ENCODE measurements around the gene SAP25. TPM values are rescaled to one million over a fixed set of nuclear protein-coding genes. Genes with fewer than 3 reads are reported as not detected.

SAP25 gene
- polyA plus RNA-seq, 1 of the 3 experiments (the other 2 are of a cell fraction), result 1.2 TPM

GRCh38 chr7:100582041-100582579, 8.4 kb upstream of the SAP25 start:
- no peak overlapping the region for H3K4me2 ChIP-seq
- POLR2A ChIA-PET, result no interaction called here
- H3K9me2 ChIP-seq, result no peaks in the 10 kb centered on the region
- no peaks in the 10 kb centered on the region for H3K9me3 ChIP-seq
- WGBS (ENCODE audit: low lambda C conversion rate), result 92% methylated on average over 18 of the region's 20 CpGs
- H3K9ac ChIP-seq, result no peak overlapping the region
- no peak overlapping the region for H3K4me3 ChIP-seq (ENCODE audit: low read depth in 2 of 2, low read length in 1 of 2)
- H3K4me1 ChIP-seq (ENCODE audit: control insufficient read depth in 1 of 2, insufficient read depth in 2 of 2, low read depth in 1 of 2, low read length in 1 of 2), result peaks cover 6 to 15% of the 10 kb centered on the region in 2 experiments; a peak in 2 of 4 replicates
- H3F3A ChIP-seq (replicated peaks; ENCODE audit: insufficient read depth), result no peaks in the 10 kb centered on the region
- peaks cover 32% of the 10 kb centered on the region for H4K20me1 ChIP-seq (ENCODE audit: insufficient read depth)
- no peak for DNase-seq
- TF ChIP-seq NFIC (IDR thresholded peaks at IDR 0.05; ENCODE audit: borderline replicate concordance), result no peak
- TF ChIP-seq EZH2phosphoT487 (IDR thresholded peaks at IDR 0.05; ENCODE audit: borderline replicate concordance, low read depth), result no peak
- no peak for TF ChIP-seq RXRA (IDR thresholded peaks at IDR 0.05; ENCODE audit: borderline replicate concordance, low read depth)
- H3K27ac ChIP-seq (ENCODE audit: low read depth in 2 of 2, low read length in 1 of 2), result no peak overlapping the region
- H3K79me2 ChIP-seq (ENCODE audit: insufficient read depth), result peaks cover 33% of the 10 kb centered on the region
- no peaks in the 10 kb centered on the region for H3K27me3 ChIP-seq (ENCODE audit: insufficient read depth)
- CTCF ChIA-PET, result interaction anchor here (1.1 to 11.9 kb wide), 4 partner anchors 11 to 114 kb away, joined by 4 to 149 read pairs (median 6); no protein-coding TSS in a partner anchor
- H2AFZ ChIP-seq (ENCODE audit: low read depth), result no peak overlapping the region
- H3K36me3 ChIP-seq (replicated peaks in 1 of 2; ENCODE audit: control insufficient read depth in 1 of 2, insufficient read depth in 2 of 2, low read length in 1 of 2), result peaks cover 13 to 33% of the 10 kb centered on the region in 2 experiments

- no peaks in the 10 kb centered on the region for H3K27me3 ChIP-seq (ENCODE audit: insufficient read depth)
- DNase-seq, result no peak
- peaks cover 6 to 15% of the 10 kb centered on the region in 2 experiments; a peak in 2 of 4 replicates for H3K4me1 ChIP-seq (ENCODE audit: control insufficient read depth in 1 of 2, insufficient read depth in 2 of 2, low read depth in 1 of 2, low read length in 1 of 2)
- no peaks in the 10 kb centered on the region for H3F3A ChIP-seq (replicated peaks; ENCODE audit: insufficient read depth)
- H3K36me3 ChIP-seq (replicated peaks in 1 of 2; ENCODE audit: control insufficient read depth in 1 of 2, insufficient read depth in 2 of 2, low read length in 1 of 2), result peaks cover 21 to 45% of the 10 kb centered on the region in 2 experiments
- 81% methylated on average over 10 of the region's 11 CpGs for WGBS (ENCODE audit: low lambda C conversion rate)
- no peak overlapping the region for H3K9ac ChIP-seq
- no peaks in the 10 kb centered on the region for H3K9me2 ChIP-seq
- peaks cover 31% of the 10 kb centered on the region for H3K79me2 ChIP-seq (ENCODE audit: insufficient read depth)
- no peak overlapping the region for H3K4me2 ChIP-seq
- no peak overlapping the region for H3K4me3 ChIP-seq (ENCODE audit: low read depth in 2 of 2, low read length in 1 of 2)
- no peak overlapping the region for H3K27ac ChIP-seq (ENCODE audit: low read depth in 2 of 2, low read length in 1 of 2)
- ChIA-PET POLR2A (no interaction called here), CTCF (interaction anchor here (1.1 to 11.9 kb wide), 3 partner anchors 10 to 21 kb away, joined by 4 to 149 read pairs (median 7); no protein-coding TSS in a partner anchor)
- H2AFZ ChIP-seq (ENCODE audit: low read depth), result no peak overlapping the region
- H4K20me1 ChIP-seq (ENCODE audit: insufficient read depth), result peaks cover 32% of the 10 kb centered on the region
- no peaks in the 10 kb centered on the region for H3K9me3 ChIP-seq
- no peak for TF ChIP-seq USF1 (IDR thresholded peaks at IDR 0.05; ENCODE audit: borderline replicate concordance, low read depth)
- TF ChIP-seq GATA2 (CRISPR knock-in tag; IDR thresholded peaks at IDR 0.05), result peak; percentile 29; the same call in 1 of the 2 replicates
Measured at GRCh38 chr7:100580466-100581283, 7.0 kb upstream of the SAP25 start.

Measured in SK-N-SH (cell line).